Activated naive CD4-positive, alpha-beta T cell treated with anti-CD3 and anti-CD28 coated beads for 36 hours (primary cell): ENCODE results near the gene CCL26. TPM values are rescaled to one million over a fixed set of nuclear protein-coding genes. Genes with fewer than 3 reads are reported as not detected.

Experiments
- total RNA-seq, 2 experiments: library from RNA; stranded (reverse); gene quantifications; one replicate each; pipeline ENCODE4 v1.2.3, GENCODE V29; 2021

The CCL26 gene
- total RNA-seq, 2 experiments from 2014 or later = not detected

Other genes with a start within 250 kb of the CCL26 start
- 1 to 10 TPM; 2.1 to 2.3 TPM for gene HIP1, start 33.3 kb downstream of the CCL26 start, total RNA-seq
- gene CCL24, start 41.6 kb upstream of the CCL26 start, total RNA-seq = not detected
- 10 to 100 TPM; 21.5 to 24.0 TPM for gene RHBDD2, start 106.8 kb upstream of the CCL26 start, total RNA-seq
- gene POR, start 142.9 kb upstream of the CCL26 start, total RNA-seq = 10 to 100 TPM; 22.9 to 26.0 TPM
- 10 to 100 TPM; 17.0 to 22.4 TPM for gene TMEM120A, start 222.4 kb upstream of the CCL26 start, total RNA-seq